T-cell (primary cell): ENCODE measurements around the gene PLEK. TPM values are rescaled to one million over a fixed set of nuclear protein-coding genes. Genes with fewer than 3 reads are reported as not detected.

Experiments
- ATAC-seq, 4 experiments: fragments of 200-7000 bp in 3 of 4; fragments of 150-1000 bp in 1 of 4; cut with Tn5 transposase; replicated peaks in 1 of 4; 1 replicate in 3 of 4; 2 replicates in 1 of 4; pipeline ENCODE4 v1.10.0; 2021; ENCODE audit warnings: moderate library complexity in 3 of 4, mild to moderate bottlenecking in 2 of 4, moderate number of reproducible peaks in 1 of 4
- CTCF ChIA-PET, 2 donors: fragments of 300-600 bp; sonication (Branson Sonifier 250); formaldehyde crosslinking; loops; one replicate each; lab custom pipeline; 2022; ENCODE audit warnings: antibody characterized with exemption in 2 of 2; lab: Charles Lee
- POLR2A ChIA-PET, 2 donors: fragments of 300-600 bp; sonication (Branson Sonifier 250); formaldehyde crosslinking; loops; one replicate each; lab custom pipeline; 2022; ENCODE audit warnings: antibody characterized with exemption in 2 of 2; lab: Charles Lee
- DNase-seq, 35 experiments: peaks; one replicate each; pipeline versions ENCODE4 v3.0.0 to v3.0.0-alpha.2; 2013 to 2023
- H3K27ac ChIP-seq: one replicate; pipeline ENCODE4 v1.5.1; 2013; ENCODE audit warnings: low read length
- H3K27me3 ChIP-seq, 2 experiments: replicated peaks in 1 of 2; 1 replicate in 1 of 2; 2 replicates in 1 of 2; pipeline versions ENCODE4 v1.6.1 to v1.7.0; 2013; ENCODE audit warnings: low read length in 1 of 2, mixed read lengths in 1 of 2; ENCODE audit not compliant: control insufficient read depth in 2 of 2, insufficient read depth in 2 of 2; ENCODE audit errors: extremely low read depth in 1 of 2
- H3K36me3 ChIP-seq, 2 donors: 1 replicate in 1 of 2; 2 replicates in 1 of 2; pipeline versions ENCODE4 v1.6.1 to v1.7.0; 2013; ENCODE audit warnings: low read length in 1 of 2; ENCODE audit not compliant: control insufficient read depth in 2 of 2, insufficient read depth in 1 of 2; ENCODE audit errors: extremely low read depth in 1 of 2
- H3K4me1 ChIP-seq, 2 experiments: 1 replicate in 1 of 2; 2 replicates in 1 of 2; pipeline versions ENCODE4 v1.6.1 to v1.7.0; 2013; ENCODE audit warnings: low read length in 2 of 2, mixed read lengths in 1 of 2; ENCODE audit not compliant: insufficient read depth in 2 of 2, control insufficient read depth in 1 of 2; ENCODE audit errors: extremely low read depth in 1 of 2
- H3K4me3 ChIP-seq, 2 donors: 1 replicate in 1 of 2; 2 replicates in 1 of 2; pipeline versions ENCODE4 v1.5.1 to v1.7.0; 2013; ENCODE audit warnings: mild to moderate bottlenecking in 2 of 2, low read length in 1 of 2, moderate library complexity in 1 of 2; ENCODE audit not compliant: control insufficient read depth in 1 of 2; ENCODE audit errors: extremely low read depth in 1 of 2
- H3K9me3 ChIP-seq: 2 replicates; pipeline ENCODE4 v1.7.0; 2013
- H3K27ac Mint-ChIP-seq, 2 donors: one replicate each; pipeline ENCODE4 v1.8.0; 2020 to 2021; ENCODE audit warnings: mild to moderate bottlenecking in 2 of 2, mixed read lengths in 2 of 2
- H3K27me3 Mint-ChIP-seq, 2 donors: one replicate each; pipeline ENCODE4 v1.8.0; 2021 to 2022; ENCODE audit warnings: mixed read lengths in 2 of 2
- H3K36me3 Mint-ChIP-seq: one replicate; pipeline ENCODE4 v1.8.0; 2021; ENCODE audit warnings: mixed read lengths
- H3K4me1 Mint-ChIP-seq, 3 donors: one replicate each; pipeline ENCODE4 v1.8.0; 2020 to 2022; ENCODE audit warnings: mixed read lengths in 3 of 3, mild to moderate bottlenecking in 1 of 3
- H3K4me3 Mint-ChIP-seq, 3 donors: one replicate each; pipeline ENCODE4 v1.8.0; 2020 to 2022; ENCODE audit warnings: mild to moderate bottlenecking in 3 of 3, mixed read lengths in 3 of 3, moderate library complexity in 3 of 3
- H3K9me3 Mint-ChIP-seq, 3 donors: one replicate each; pipeline ENCODE4 v1.8.0; 2020 to 2022; ENCODE audit warnings: mixed read lengths in 3 of 3
- WGBS: methylation state at CpG from one replicate; pipeline ENCODE4 v1.1.5; 2013; ENCODE audit warnings: missing lambda C conversion rate; ENCODE audit not compliant: insufficient coverage; 5-methylcytosine and 5-hydroxymethylcytosine counted together
- total RNA-seq, 35 experiments: library from RNA in 6 of 35; stranded (reverse) in 6 of 35; fragments of 120-200 nt in 1 of 35; gene quantifications; one replicate each; pipeline versions ENCODE4 v1.2.1 to v1.2.4 and lab custom pipeline; 2013 to 2026

The PLEK gene
- total RNA-seq, 5 donors from 2014 or later (not counting 1 experiment from before 2014, with no cell fraction given), result 5.1 to 28.4 (median 13.6) TPM

DNA sequence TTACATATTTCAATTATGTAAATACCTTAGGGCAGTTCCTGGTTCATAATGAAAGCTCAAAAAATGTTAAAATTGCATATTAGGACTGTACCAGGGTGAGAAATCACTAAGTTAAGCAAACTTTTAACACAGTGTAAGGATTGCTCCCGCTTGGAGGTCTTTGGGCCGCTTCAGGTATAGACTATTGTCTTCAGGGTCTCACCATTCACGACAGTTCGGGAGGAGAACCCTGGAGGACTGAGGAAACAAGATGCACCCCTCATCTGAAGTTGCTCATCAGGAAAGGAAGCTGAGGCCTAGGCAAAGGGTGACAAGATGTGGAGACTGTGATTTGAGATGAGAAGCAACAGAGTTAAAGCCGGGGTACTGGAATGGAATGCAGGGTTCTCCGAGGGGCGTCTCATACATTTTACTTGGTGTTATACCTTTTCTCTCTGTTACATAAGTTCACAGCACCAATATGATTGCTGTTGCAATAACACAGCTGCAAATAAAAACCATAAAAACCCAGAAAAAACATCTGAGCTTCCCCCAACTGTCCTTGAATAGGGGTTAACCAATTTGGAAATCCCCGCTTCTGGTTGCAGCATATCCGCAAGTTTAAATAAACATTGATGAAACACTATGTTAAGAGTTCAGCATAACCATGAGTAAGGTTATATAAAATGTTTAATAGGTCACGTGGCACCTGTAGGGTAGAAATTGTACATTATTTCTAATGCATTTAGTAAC lies 61.9 kb downstream of the PLEK start:
- Histone ChIP-seq H3K9me3 (no peaks in the 10 kb centered on the region), H3K36me3 (no peaks in the 10 kb centered on the region), H3K27ac (peak overlapping the region; percentile 81), H3K4me3 (no peak overlapping the region), H3K4me1 (peaks cover 0 to 35% of the 10 kb centered on the region in 2 experiments), H3K27me3 (no peaks in the 10 kb centered on the region)
- H3K4me1 Mint-ChIP-seq, result peaks cover 0 to 26% (median 18%) of the 10 kb centered on the region in 3 donors
- peak overlapping the region; percentile 94 to 95 for H3K27ac Mint-ChIP-seq
- ChIA-PET POLR2A (no interaction called here), CTCF (interaction anchor here (0.6 to 2.0 kb wide), 4 partner anchors 14 to 820 kb away, joined by 3 to 8 read pairs (median 4); no protein-coding TSS in a partner anchor)
- WGBS, result 64% methylated on average over 7 of the region's 10 CpGs
- H3K4me3 Mint-ChIP-seq, result peak overlapping the region in 2 of 3 donors; percentile 7 to 28
- H3K27me3 Mint-ChIP-seq, result no peaks in the 10 kb centered on the region
- no peaks in the 10 kb centered on the region for H3K9me3 Mint-ChIP-seq
- ATAC-seq (peak; percentile 35 to 82 (median 64)), DNase-seq (peak in 8 of 35 experiments; percentile 14 to 68 (median 29))
- no peaks in the 10 kb centered on the region for H3K36me3 Mint-ChIP-seq

DNA sequence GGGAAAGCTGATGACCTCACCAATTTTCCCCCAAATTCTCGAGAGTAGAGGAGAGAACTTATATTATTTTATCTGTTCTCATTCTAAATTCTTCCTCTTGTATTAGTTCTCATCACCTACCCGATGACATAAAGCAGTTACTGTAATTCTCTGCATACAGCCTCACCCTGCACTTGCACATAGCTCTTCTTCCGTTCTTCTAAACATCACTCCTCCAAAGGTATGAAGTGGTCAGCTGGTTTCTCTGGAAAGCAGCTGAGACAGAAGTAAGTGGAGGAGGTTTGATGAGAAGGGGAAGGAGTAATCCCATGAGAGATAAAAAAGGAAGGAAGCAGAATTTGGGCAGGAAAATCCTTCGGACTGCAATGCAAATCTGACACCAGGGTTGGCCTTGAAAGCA lies 63.0 kb downstream of the PLEK start:
- Mint-ChIP-seq H3K27me3 (no peaks in the 10 kb centered on the region), H3K9me3 (no peaks in the 10 kb centered on the region), H3K4me1 (peaks cover 0 to 25% (median 18%) of the 10 kb centered on the region in 3 donors), H3K27ac (peak overlapping the region in 1 of 2 donors; percentile 95), H3K36me3 (no peaks in the 10 kb centered on the region), H3K4me3 (no peak overlapping the region)
- H3K4me3 ChIP-seq, result no peak overlapping the region
- ATAC-seq (no peak), DNase-seq (no peak)
- no peaks in the 10 kb centered on the region for H3K9me3 ChIP-seq
- WGBS, result 86% methylated on average over 1 of the region's 4 CpGs
- ChIA-PET CTCF (interaction anchor here in 1 of 2 donors (1.2 to 3.2 kb wide), 3 partner anchors 10 to 306 kb away, joined by 3 to 15 read pairs (median 5); no protein-coding TSS in a partner anchor), POLR2A (no interaction called here)
- H3K4me1 ChIP-seq, result peaks cover 0 to 40% of the 10 kb centered on the region in 2 experiments
- no peaks in the 10 kb centered on the region for H3K27me3 ChIP-seq
- peak overlapping the region; percentile 81 for H3K27ac ChIP-seq
- no peaks in the 10 kb centered on the region for H3K36me3 ChIP-seq

DNA sequence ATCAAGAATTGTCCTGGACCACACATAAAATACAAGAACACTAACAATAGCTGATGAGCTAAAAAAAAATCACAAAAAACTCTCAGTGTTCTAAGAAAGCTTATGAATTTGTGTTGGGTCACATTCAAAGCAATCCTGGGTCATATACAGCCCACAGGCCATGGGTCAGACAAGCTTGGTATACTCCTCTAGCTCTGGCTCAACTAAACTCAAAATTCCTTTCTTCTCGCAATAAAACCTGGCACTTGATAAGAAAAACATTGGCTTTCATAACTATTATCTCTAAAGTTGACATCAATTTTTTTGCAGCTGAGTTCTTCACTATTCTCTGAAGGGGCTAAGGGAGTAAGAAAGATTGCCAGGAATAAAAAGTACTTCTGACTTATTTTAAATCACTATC lies 63.7 kb downstream of the PLEK start:
- Mint-ChIP-seq H3K9me3 (no peaks in the 10 kb centered on the region), H3K27me3 (no peaks in the 10 kb centered on the region), H3K27ac (peak overlapping the region in 1 of 2 donors; percentile 95), H3K4me1 (peaks cover 0 to 25% (median 18%) of the 10 kb centered on the region in 3 donors), H3K36me3 (no peaks in the 10 kb centered on the region), H3K4me3 (no peak overlapping the region)
- ChIA-PET CTCF (interaction anchor here in 1 of 2 donors (0.6 to 3.2 kb wide), 4 partner anchors 11 to 307 kb away, joined by 3 to 15 read pairs (median 4); no protein-coding TSS in a partner anchor), POLR2A (no interaction called here)
- WGBS, result no CpG with 5 or more reads among the region's 1 CpG
- DNase-seq (no peak), ATAC-seq (no peak)
- no peak overlapping the region for H3K27ac ChIP-seq
- no peaks in the 10 kb centered on the region for H3K36me3 ChIP-seq
- no peaks in the 10 kb centered on the region for H3K27me3 ChIP-seq
- no peaks in the 10 kb centered on the region for H3K9me3 ChIP-seq
- H3K4me1 ChIP-seq, result peaks cover 0 to 37% of the 10 kb centered on the region in 2 experiments
- H3K4me3 ChIP-seq, result no peak overlapping the region

DNA sequence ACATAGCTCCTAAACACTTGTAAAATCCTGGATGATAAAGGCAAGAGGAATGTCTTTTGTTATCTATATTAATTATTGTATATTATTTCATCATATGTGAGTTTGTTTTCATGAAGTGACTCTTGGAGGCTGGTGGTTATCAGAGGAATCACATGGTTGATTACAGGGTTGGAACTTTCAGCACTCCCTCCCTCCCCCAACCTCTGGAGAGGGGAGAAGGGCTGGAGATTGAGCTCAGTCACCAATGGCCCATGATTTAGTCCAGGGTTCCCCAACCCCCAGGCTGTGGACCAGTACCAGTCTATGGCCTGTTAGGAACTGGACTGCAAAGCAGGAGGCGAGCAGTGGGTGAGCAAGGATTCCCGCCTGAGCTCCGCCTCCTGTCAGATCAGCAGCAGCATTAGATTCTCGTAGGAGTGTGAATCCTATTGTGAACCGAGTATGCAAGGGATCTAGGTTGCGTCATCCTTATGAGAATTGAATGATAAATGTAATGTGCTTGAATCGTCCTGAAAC lies 64.3 kb downstream of the PLEK start:
- Mint-ChIP-seq H3K4me1 (peaks cover 0 to 25% (median 18%) of the 10 kb centered on the region in 3 donors), H3K27me3 (no peaks in the 10 kb centered on the region), H3K9me3 (no peaks in the 10 kb centered on the region), H3K36me3 (no peaks in the 10 kb centered on the region), H3K27ac (no peak overlapping the region), H3K4me3 (no peak overlapping the region)
- H3K9me3 ChIP-seq, result no peaks in the 10 kb centered on the region
- DNase-seq, result no peak
- no peak overlapping the region for H3K27ac ChIP-seq
- CTCF ChIA-PET, result interaction anchor here in 1 of 2 donors (1.2 to 3.2 kb wide), 3 partner anchors 11 to 307 kb away, joined by 3 to 15 read pairs (median 5); no protein-coding TSS in a partner anchor
- H3K27me3 ChIP-seq, result no peaks in the 10 kb centered on the region
- no peak for ATAC-seq
- H3K4me3 ChIP-seq, result no peak overlapping the region
- peaks cover 0 to 37% of the 10 kb centered on the region in 2 experiments for H3K4me1 ChIP-seq
- POLR2A ChIA-PET, result no interaction called here
- WGBS, result no CpG with 5 or more reads among the region's 7 CpGs
- no peaks in the 10 kb centered on the region for H3K36me3 ChIP-seq

DNA sequence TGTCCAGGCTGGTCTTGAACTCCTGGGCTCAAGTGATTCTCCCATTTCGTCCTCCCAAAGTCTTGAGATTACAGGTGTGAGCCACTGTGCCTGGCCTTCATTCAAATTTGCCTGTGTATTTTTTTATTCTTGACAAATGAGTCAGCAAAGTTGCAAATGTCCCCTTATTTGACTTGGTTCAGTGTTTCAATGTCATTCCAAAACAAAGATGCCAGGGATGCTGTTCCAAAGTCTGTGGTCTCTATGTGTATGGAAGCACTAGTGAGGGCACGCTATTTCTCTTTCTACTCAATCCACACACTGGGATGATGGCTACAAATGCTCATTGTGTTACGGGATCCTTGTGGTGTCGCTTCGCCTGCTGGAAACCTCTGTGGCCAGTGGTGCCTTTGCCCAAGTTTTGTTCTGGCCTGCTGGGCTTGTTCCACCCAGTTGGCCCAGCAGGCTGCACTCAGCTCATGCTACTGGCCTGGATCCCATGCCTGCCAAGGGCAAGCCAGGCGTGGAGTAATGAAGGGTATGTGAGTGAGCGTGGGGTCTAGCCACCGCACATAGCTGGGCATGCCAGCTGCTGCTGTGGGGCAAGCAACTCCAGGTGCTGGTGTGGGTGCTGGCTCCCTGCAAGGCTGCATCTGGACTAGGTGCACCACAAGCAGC lies 66.4 kb downstream of the PLEK start:
- Mint-ChIP-seq H3K4me3 (no peak overlapping the region), H3K36me3 (no peaks in the 10 kb centered on the region), H3K9me3 (no peaks in the 10 kb centered on the region), H3K27ac (no peak overlapping the region), H3K4me1 (peaks cover 0 to 24% (median 16%) of the 10 kb centered on the region in 3 donors), H3K27me3 (no peaks in the 10 kb centered on the region)
- Histone ChIP-seq H3K4me1 (peaks cover 0 to 18% of the 10 kb centered on the region in 2 experiments), H3K27me3 (no peaks in the 10 kb centered on the region), H3K9me3 (no peaks in the 10 kb centered on the region), H3K27ac (no peak overlapping the region), H3K4me3 (no peak overlapping the region), H3K36me3 (no peaks in the 10 kb centered on the region)
- ChIA-PET CTCF (no interaction called here), POLR2A (no interaction called here)
- ATAC-seq (no peak), DNase-seq (no peak)
- 83% methylated on average over 7 of the region's 8 CpGs for WGBS
